ENCODE measurements around the gene UTP11.

The UTP11 gene

DNA sequence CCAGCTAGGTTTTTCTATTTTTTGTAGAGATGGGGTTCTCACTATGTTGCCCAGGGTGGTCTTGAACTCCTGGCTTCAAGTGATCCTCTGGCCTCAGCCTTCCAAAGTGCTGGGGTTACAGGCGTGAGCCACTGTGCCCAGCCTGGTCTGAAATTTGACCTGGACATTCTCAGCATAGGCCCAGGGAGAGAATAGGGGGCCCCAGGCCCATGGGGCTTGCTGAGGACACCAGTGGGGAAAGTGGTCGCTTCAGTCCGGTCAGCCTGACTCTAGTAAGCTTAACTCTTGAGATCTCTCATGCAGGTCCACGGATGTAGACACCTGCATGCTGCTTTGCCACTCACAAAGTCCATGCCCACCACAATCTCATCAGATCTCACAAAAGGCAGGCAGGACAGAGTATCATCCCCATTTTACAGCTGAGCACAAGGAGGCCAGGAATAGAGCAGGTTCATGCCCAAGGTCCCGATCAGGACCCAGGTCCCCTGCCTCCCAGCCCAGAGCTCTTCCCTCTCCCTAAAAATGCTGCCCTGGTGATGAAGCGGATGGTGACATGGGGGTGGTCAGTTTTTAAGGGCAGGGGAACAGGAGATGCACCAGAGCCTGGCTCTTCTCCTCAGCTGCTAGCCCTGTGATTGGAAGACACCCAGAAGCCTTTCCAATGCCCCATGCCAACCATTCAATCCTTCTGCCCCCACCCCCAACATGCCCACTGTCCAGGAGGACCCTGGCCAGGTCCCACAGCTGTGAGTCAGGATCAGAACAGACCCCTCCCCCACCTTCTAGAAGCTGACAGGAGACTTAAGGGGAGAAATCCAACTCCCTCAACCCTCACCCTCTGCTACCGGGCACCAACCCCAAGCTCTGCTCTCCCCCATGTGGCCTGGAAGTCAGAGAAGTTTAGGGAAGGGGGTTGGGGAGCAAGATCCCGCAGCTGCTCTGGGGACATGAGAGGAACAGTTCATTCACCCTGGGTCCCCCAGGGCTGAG is 9.0 kb upstream of the UTP11 start:
- DNase-seq: no peak

DNA sequence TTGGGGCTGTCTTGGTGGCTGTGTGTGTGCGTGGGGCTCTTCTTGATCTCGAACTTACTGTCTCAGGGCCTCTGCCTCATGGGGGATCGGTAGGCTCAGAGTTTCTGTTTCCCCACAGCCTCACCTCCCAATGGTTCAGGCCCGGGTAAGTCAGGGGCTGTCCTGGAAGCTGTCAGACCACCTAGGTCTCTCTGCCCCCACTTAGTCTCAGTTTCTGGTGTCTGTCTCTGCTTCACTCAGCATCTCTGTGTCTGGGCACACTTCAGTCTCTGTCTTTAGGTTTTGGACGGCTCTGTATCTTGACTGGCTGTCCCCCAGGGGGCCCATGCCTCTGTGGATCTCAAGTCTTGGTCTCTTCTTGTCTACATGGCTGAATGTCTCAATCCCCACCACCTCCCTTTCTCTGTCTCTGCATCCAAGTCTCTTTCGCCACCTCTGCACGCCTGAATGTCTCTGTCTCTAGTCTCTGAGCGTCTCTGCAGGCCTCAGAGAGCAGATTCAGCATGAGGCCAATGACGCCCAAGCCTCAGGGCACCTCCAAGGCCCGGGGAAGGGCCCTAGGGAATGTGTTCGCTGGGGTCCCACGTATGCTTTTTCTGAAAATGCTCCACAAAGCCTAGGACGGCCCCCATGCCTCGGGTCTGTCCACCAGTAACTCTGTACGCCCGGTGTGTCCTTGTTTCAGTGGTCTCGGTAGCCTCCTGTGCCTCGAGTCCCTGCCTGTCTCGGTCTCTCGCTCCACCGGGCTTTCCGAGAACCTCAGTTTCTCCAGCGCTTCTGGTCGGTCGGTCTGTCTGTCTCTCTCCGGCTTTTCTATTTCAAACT is 8.0 kb upstream of the UTP11 start:
- no peak for DNase-seq

DNA sequence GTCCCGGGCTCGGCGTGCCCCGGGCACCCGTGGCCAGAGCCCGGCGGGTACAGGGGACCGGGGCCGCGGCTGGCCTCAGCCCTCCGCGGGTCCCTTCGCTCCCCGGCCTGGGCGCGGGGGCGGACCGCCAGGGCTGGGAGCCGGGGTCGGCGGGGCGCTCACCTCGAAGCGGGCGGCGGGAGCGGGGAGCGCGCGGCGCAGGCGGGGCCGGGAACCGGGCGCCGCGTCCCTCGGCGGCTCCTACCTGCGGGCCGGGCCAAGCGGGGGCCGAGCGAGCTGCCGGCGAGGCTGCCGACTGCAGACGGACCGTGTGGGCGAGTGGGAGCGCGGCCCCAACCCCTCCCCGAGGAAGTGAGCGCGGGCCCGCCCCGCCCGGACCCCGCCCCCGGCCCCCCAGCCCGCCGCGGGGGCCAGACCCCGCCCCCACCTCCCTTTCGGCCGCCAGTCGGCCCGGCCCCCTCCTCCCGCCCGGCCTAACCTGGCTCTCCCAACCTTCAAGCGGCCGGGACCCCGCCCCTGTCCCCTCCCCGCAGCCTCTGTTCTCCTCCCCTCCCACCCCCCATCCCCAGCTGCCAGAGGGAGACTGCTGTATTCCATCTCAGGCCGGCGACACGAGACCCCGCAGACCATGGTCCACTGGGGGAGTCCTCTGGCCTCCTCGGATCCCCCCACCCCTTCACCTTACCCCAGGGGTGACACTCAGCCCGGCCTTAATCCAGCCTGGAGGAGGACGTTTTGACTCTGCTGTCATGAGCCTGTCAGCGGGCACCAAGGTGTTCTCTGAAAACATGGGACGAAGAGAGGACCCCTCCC is 7.1 kb upstream of the UTP11 start, which contains the start of gene FHL3:
Gene FHL3, minus strand, starts transcription at position 320 of the 813 bp plus-strand sequence. CDS start 6,102 bp downstream, outside the sequence.
- DNase-seq: no peak

DNA sequence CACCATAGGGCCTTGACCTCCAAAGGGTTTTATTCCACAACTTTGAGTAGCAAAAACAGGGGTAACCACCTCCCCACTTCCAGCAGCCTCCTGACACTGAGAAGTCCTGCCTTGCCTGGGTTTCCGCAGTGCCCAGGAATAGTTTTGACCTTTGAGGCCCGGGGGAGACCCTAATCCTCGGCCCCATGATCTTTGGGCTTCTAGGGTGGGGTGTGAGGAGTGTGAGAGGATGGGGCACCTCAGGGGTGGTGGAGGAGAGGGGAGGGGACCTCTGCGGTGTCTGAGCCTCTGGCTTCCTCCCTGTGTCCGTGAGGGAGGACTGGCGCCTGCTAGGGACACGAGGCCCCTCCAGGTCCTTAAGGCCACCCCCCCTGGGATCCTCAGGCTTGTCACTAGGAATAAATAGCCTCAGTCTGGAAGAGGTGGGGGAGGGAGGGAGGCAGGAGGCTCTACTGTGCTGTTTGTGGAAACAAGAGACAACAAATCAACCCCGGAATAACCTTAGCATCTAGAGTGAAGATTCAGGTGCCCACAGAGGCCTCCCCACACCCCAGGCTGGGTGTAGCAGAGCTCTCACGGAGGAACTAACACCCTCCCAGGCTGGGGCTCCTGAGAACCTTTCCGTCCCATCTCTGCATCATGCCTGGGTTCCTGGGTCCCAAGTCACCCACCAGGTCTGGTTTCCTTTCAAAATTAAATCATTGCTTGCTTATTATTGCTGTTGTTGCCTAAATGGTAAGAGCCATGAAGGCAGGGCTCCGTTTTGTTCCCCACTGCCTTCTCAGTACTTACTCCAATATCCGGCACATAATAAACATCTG is 6.3 kb upstream of the UTP11 start:
- DNase-seq: no peak

DNA sequence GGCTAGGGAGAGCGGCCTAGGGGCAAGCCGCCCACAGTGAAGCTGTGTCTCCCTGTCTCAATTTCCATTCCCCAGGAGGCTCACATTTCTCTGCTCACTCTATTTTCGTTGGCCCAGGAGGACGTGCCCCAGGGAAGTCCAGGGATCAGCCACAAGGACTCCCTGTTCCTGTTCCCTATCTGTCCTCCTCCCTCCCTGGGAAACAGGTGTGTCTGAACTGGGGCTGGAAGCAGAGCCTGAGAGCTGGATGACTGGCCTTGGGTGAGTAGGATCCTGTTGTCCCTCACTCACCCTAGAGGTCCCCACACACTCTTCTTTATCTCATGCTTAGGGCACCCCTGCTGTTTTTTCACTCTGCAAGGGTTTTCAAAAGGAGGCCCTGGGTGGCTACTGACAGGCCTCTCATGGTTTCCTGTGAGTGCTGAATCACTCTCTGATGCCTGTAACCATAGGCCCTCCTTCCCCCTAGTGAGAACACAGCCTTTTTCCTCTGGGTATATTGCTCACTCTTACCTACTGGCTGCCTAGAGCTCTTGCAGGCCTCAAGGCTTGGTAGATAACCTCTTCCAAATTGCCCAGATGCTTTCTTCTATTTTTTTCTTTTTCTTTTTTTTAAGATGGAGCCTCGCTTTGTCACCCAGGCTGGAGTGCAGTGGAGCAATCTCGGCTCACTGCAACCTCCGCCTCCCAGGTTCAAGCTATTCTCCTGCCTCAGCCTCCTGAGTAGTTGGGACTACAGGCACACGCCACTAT is 3.3 kb upstream of the UTP11 start:
- no peak for DNase-seq

DNA sequence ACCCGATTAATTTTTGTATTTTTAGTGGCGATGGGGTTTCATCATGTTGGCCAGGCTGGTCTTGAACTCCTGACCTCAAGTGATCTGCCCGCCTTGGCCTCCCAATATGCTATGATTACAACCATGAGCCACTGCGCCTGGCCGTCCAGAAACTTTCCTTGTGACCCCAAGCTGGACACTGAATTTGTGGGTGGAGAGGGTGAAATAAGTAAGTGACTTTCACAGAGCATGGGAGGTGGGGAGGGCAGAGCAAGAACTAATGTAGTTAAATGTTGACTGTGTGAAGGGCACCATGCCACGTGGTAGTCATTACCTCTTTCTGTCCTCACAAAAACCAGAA is 2.7 kb upstream of the UTP11 start:
- DNase-seq: no peak

DNA sequence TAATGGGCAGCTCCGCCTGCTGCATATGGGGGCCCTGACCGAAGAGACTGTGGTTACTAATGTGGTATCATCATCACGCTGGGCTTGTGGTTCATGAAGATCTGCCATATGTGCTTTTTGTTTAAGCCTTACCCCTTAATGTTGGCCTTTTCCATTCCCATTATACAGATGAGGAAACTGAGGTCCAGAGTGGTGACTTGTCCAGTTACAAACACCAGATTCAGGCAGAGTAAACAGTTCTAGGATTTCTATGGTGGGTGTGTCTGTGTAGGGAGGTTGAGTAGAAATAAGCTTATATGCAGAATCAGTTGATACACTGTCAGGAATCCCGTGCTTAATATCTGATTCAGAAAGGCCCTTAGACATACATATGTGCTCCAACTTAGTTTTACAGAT is 691 bp downstream of the UTP11 start:
- DNase-seq: no peak

DNA sequence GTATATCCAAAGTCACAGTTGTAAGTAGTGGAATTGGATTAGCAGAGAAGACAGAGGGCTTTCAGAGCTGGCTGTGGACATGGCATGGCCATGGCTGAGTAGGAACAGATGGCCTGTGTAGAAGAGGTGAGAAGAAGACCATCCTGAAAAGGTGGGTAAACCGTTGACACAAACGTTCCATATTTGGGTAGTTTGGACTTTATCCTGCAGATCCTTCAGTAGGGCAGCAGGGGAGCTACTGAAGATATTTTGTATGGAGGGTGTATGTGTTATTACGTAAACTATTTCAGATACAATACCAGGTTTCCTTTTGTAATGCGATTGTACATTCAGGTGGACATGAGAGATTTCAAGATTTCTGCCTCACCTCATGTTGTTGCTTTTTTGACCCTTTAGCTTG is 1.6 kb downstream of the UTP11 start:
- no peak for DNase-seq

DNA sequence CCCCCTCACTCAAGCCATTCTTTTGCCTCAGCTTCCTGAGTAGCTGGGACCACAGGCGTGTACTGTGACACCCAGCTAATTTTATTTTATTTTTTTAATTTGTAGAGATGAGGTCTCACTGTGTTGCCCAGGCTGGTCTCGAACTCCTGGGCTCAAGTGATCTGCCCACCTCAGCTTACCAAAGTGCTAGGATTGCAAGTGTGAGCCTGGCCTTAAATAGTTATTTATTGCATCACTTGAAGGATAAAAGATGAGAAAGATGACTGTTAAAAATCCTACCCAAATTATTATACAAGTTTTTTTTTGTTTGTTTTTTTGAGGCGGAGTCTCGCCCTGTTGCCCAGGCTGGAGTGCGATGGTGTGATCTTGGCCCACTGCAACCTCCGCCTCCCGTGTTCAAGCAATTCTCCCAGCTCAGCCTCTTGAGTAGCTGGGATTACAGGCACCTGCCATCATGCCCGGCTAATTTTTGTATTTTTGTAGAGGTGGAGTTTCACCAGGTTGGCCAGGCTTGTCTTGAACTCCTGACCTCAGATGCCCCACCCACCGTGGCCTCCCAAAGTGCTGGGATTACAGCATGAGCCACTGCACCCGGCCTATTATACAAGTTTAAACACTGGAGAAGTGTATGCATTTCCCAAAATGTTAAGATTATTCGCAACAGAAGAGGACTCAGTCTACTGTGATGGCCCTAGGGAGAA is 2.3 kb downstream of the UTP11 start:
- DNase-seq: no peak

DNA sequence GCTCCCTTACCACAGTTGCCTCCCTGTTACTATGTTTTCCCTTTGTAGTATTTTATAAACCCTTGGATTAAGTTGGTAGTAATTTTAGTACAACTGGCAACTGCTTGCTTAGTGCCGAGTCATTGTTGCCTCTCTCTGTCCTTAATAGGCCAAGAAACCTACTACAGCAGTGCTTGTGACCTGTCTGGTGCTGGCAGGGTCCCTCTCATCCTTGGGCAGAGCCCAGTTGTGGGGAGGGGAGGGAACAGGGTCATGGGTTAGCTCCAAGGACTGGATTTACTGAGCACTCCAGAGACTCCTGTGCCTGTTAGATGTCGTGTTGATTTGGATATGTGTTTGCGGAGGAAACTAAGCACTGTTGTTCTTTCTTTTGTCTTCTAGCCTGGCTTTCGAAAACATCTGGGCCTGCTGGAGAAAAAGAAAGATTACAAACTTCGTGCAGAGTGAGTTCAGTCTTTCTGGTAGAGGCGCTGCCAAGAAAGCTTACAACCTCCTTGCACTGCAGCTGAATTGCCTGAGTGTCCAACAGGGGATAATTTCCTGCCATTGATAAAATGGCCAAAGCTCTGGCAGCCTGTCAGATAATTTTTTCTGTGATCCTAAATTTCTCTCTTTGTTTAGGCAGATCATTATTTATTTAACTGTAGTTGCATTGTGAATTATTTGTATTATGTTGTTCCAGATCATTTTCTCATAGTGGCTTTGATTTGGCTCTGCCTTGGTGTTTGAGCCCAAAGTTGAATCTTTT is 3.6 kb downstream of the UTP11 start:
- DNase-seq: no peak

DNA sequence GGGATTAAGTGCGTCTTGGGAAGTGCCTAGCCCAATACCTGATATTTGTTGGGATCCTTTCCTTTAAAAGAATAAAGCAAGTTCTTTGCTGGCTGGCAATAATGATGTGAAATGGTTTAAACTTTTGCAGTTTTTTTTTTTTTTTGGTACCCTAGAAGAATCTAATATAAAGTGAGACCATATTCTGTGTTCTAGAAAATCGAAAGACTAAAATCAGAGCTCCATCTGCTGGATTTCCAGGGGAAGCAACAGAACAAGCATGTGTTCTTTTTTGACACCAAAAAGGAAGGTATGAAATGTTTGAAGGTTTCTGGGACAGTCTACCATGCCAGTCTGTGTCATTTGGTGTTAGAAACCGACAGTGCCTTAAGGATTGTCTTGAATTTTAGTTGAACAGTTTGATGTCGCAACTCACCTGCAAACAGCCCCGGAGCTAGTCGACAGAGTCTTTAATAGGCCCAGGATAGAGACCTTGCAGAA is 6.4 kb downstream of the UTP11 start:
- DNase-seq: no peak

DNA sequence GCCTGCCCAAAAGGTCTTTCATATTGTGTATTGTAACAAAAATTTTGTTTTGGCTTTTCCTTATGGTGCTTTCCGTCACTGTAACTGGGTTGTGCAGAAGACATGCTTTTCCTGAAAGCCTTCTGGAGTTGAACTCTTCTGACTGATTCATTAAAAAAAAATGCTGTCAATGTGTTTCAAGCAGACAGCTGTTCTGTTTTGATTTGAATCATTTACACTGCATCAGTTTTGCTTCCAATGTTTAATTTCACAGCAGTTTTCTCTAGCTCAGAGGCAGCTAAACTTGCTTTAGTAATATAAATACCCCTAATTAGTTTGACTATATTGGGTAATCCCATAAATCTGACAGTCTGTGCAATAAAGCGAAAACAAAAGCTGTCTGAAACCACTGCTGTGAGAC is 7.9 kb downstream of the UTP11 start:
- DNase-seq: no peak

DNA sequence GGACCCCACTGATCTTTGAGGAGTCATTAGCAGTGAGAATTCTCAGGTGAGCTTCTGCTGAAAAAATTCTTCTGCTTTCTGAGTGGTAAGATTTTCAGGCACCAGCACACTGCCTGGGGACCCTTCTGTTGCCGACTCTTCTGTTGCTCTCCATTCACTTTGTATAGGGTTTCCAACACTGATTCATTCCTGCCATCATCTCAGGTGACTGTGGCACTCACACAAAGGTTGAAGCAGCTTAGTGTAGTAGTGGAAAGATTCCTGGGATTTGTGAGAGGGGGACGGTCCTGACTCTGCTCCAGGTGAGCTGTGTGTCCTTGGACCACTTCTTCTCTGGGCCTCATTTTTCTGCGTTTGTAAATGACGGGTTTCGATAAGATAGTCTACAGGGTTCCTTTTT is 9.4 kb downstream of the UTP11 start:
- DNase-seq: no peak

DNA sequence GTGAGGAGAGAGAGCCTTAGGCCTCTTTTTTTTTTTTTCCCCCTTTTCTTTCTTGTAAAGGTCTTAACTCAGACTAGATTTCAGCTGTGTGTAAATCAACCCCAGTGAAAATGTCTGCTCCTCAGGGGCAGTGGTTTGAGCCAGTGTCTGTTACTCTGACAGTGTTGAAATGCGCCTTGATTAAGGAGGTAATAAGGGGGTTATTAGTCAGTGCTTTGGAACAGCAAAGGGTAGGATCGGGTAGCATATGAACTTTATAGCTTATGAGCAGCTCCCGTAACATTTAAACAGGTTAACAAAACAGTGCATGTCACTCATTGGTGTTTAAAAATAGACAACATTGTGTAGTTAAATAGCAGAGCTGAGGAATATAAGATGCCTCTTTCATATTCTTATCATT is 10.3 kb downstream of the UTP11 start:
- DNase-seq: no peak

DNA sequence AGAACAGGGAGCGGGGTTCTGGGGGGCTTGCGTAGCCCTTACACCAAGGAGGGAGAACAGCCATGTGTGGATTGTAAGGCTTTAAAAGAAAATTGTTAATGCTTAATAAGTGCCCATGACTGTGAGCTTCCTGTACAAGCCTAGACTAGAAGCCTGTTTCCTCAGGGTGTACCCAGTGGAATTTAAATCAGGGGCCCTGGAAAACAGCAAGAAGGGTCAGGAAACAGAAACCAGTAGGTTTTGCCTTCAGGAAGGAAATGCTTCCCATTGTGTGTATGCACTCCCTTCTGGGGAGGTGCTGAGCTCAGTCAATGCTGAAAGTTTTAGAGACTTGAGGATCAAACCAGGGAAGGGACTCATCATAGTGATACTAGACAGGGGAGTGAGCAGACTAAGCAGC is 12.7 kb downstream of the UTP11 start:
- DNase-seq: no peak

DNA sequence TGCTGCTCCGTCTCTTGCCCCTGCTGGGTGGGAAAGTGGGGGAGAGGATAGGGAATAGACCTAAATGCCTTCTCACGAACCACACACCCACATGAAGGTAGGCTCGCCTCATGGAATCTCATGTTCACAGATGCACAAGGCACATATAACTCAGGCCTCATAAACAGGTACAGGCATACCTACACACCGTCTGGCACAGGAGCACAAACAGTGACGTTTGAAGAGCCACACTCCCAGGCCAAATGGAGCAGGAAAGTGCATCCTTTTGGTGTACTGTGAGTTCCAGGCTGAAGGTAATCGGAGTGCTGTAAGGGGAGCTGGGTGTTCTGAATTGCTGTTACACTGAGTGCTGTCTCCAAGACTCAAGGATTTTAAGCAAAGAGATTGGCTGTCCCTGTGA is 13.1 kb downstream of the UTP11 start:
- DNase-seq: no peak

DNA sequence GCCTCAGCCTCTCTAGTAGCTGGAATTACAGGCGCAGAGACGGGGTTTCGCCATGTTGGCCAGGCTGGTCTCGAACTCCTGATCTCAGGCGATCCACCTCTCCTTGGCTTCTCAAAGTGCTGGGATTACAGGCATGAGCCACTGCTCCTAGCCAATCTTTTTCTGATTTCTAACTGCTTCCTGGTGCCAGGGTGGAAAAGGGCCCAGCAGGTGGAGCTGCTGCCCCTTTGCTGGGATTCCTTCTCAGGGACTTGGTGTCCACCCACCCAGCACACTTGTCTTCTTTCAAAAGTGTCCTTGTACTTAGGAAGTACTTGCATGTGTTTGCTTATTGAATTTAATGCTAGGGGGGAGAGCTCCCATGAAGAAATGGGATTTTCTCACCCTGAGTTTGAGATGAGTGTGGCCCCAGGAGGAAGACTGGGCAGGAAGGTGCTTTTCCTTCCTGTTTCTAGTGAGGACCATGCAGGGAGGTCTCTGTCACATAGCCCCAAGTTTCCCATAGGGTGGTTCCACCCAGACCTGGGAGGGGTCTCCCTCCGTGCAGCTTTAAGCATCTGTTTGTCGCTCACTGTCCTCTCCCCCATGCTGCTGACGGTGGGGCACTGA is 14.2 kb downstream of the UTP11 start:
- no peak for DNase-seq

DNA sequence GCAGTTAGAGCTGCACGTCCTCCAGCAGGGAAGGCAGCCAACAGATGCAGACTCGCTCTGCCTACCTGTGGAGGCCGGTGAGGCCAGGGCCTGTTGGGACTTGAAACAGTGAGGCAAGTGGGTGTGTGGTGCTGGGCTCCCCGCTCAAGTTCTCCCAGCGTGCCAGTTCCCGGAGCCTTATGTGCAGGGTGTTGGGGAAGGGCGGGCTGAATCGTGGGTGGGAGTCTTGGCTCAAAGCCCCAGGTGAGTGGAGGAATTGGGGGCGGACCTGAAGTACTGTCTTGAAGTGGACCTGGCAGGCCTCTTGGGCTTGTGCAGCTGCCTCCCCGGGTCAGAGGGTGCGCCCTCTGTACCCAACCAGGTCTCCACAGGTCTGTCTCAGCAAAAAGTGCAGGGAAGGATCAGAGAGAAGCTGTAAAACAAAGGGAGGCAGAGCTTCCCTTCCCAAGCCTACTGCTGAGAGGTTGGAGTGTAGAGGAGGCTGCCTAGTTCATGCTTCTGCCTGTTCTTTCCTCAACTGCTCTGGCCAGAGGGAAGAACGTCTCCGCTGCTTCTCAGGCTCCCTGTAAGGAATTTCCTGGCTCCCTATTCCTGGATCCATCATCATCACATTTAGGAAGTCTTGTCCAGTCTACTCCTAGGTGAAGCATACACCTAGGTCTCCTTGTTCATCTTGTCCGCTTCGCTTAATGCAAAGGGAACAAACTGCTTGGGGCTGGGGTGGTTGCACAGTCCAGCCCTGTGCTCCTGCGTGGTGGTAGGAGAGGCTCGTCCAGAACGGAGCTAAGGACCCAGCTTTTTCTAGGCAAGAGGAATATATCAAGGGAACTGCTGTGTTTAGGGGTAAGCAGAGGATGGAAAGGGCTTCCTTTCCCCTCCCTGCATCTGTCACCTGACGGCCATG is 14.9 kb downstream of the UTP11 start:
- DNase-seq: no peak
